Upper lobe of left lung (tissue), 4 donors: ENCODE data around the gene FAM13B.

Experiments used
- EP300 ChIP-seq, 4 donors: sonication (generic); formaldehyde crosslinking; IDR thresholded peaks; one replicate each; pipeline ENCODE4 v1.5.1; 2017; ENCODE audit warnings: antibody characterized with exemption in 4 of 4, control low read depth in 2 of 4
- POLR2A ChIP-seq, 4 donors: fragments of 450-650 bp; IDR thresholded peaks; one replicate each; pipeline ENCODE4 v1.5.1; 2016 to 2017; ENCODE audit warnings: antibody characterized with exemption in 4 of 4, mild to moderate bottlenecking in 2 of 4
- TF ChIP-seq, protein P1 (sequence below), 6 experiments: fragments of 450-650 bp in 4 of 6; fragments of 200-600 bp in 2 of 6; sonication (generic) in 2 of 6; IDR thresholded peaks; one replicate each; pipeline ENCODE4 v1.5.1; 2016 to 2019; ENCODE audit warnings: antibody characterized with exemption in 6 of 6

DNA sequence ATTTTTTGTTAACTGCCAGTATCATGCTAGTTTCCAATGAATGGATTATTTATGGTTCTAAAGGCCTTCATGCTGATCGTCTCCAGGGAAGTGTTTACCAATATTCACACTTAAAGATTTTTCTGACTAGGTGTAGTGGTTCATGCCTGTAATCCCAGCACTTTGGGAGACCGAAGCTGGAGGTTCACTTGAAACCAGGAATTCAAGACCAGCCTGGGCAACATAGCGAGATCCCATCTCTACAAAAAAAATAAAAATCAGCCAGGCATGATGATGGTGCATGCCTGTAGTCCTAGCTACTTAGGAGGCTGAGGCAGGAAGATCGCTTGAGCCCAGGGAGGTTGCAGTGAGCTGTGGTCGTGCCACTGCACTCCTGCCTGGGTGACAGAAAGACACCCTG is 43.5 kb downstream of the FAM13B start:
- TF ChIP-seq, protein P1, sequence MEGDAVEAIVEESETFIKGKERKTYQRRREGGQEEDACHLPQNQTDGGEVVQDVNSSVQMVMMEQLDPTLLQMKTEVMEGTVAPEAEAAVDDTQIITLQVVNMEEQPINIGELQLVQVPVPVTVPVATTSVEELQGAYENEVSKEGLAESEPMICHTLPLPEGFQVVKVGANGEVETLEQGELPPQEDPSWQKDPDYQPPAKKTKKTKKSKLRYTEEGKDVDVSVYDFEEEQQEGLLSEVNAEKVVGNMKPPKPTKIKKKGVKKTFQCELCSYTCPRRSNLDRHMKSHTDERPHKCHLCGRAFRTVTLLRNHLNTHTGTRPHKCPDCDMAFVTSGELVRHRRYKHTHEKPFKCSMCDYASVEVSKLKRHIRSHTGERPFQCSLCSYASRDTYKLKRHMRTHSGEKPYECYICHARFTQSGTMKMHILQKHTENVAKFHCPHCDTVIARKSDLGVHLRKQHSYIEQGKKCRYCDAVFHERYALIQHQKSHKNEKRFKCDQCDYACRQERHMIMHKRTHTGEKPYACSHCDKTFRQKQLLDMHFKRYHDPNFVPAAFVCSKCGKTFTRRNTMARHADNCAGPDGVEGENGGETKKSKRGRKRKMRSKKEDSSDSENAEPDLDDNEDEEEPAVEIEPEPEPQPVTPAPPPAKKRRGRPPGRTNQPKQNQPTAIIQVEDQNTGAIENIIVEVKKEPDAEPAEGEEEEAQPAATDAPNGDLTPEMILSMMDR (IDR thresholded peaks at IDR 0.05), result no peak
- TF ChIP-seq POLR2A (IDR thresholded peaks at IDR 0.05) (no peak), EP300 (IDR thresholded peaks at IDR 0.05) (no peak)
